Mesothelial cell of epicardium (in vitro differentiated cells): Measurements from ENCODE around the gene IL31RA. TPM values are rescaled to one million over a fixed set of nuclear protein-coding genes. Genes with fewer than 3 reads are reported as not detected.

Experiments used
- DNase-seq, 2 experiments: peaks; one replicate each; pipeline ENCODE4 v3.0.0; 2021; ENCODE audit warnings: low spot score in 2 of 2; ENCODE audit not compliant: unreplicated experiment in 2 of 2
- H3K27ac Mint-ChIP-seq: 2 replicates; pipeline ENCODE4 v1.8.0; 2021; ENCODE audit warnings: mixed read lengths
- H3K27me3 Mint-ChIP-seq: 2 replicates; pipeline ENCODE4 v1.8.0; 2021; ENCODE audit warnings: low read depth, mixed read lengths
- H3K36me3 Mint-ChIP-seq: 2 replicates; pipeline ENCODE4 v1.8.0; 2021; ENCODE audit warnings: mixed read lengths
- H3K4me1 Mint-ChIP-seq: 2 replicates; pipeline ENCODE4 v1.8.0; 2021; ENCODE audit warnings: mixed read lengths
- H3K4me3 Mint-ChIP-seq: 2 replicates; pipeline ENCODE4 v1.8.0; 2021; ENCODE audit warnings: mild to moderate bottlenecking, moderate library complexity, mixed read lengths
- H3K9me3 Mint-ChIP-seq: 2 replicates; pipeline ENCODE4 v1.8.0; 2021; ENCODE audit warnings: mixed read lengths
- total RNA-seq: library from RNA; stranded (reverse); gene quantifications from 3 replicates; pipeline ENCODE4 v1.2.1, GENCODE V29; 2021
- TF ChIP-seq, protein P1 (sequence below): fragments of 200-600 bp; sonication (generic); IDR thresholded peaks from one replicate; pipeline ENCODE4 v1.5.0; 2021; ENCODE audit warnings: antibody characterized with exemption; ENCODE audit not compliant: unreplicated experiment

IL31RA gene
- total RNA-seq, 1 donor from 2014 or later, result not detected

- H3K9me3 Mint-ChIP-seq, result no peaks in the 10 kb centered on the region
- DNase-seq, result no peak
- H3K27me3 Mint-ChIP-seq, result no peaks in the 10 kb centered on the region
- peak overlapping the region; percentile 2 for H3K27ac Mint-ChIP-seq
- H3K4me3 Mint-ChIP-seq, result no peak overlapping the region
- H3K36me3 Mint-ChIP-seq, result peaks cover 40% of the 10 kb centered on the region
- TF ChIP-seq, protein P1, sequence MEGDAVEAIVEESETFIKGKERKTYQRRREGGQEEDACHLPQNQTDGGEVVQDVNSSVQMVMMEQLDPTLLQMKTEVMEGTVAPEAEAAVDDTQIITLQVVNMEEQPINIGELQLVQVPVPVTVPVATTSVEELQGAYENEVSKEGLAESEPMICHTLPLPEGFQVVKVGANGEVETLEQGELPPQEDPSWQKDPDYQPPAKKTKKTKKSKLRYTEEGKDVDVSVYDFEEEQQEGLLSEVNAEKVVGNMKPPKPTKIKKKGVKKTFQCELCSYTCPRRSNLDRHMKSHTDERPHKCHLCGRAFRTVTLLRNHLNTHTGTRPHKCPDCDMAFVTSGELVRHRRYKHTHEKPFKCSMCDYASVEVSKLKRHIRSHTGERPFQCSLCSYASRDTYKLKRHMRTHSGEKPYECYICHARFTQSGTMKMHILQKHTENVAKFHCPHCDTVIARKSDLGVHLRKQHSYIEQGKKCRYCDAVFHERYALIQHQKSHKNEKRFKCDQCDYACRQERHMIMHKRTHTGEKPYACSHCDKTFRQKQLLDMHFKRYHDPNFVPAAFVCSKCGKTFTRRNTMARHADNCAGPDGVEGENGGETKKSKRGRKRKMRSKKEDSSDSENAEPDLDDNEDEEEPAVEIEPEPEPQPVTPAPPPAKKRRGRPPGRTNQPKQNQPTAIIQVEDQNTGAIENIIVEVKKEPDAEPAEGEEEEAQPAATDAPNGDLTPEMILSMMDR, result no peak
- no peaks in the 10 kb centered on the region for H3K4me1 Mint-ChIP-seq
These were observed 108.1 kb downstream of the IL31RA start for GRCh38 chr5:55959208-55959607.

DNA sequence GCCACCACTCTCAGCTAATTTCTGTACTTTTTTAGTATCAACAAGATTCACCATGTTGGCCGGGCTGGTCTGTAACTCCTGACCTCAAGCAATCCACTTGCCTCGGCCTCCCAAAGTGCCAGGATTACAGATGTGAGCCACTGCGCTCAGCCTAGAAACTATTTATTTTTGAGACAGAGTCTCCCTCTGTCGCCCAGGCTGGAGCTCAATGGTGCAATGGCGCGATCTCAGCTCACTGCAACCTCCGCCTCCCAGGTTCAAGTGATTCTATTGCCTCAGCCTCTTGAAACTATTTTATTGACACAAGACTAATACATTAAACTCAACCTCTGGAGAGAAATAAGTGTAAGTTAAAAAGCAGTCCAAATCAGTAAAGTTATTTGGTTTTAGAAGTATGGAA is 109.6 kb downstream of the IL31RA start:
- TF ChIP-seq, protein P1, result no peak
- H3K27ac Mint-ChIP-seq, result peak overlapping the region; percentile 34
- DNase-seq, result no peak
- H3K4me3 Mint-ChIP-seq, result no peak overlapping the region
- no peaks in the 10 kb centered on the region for H3K9me3 Mint-ChIP-seq
- H3K4me1 Mint-ChIP-seq, result peaks cover 3% of the 10 kb centered on the region
- no peaks in the 10 kb centered on the region for H3K27me3 Mint-ChIP-seq
- H3K36me3 Mint-ChIP-seq, result peaks cover 35% of the 10 kb centered on the region

DNA sequence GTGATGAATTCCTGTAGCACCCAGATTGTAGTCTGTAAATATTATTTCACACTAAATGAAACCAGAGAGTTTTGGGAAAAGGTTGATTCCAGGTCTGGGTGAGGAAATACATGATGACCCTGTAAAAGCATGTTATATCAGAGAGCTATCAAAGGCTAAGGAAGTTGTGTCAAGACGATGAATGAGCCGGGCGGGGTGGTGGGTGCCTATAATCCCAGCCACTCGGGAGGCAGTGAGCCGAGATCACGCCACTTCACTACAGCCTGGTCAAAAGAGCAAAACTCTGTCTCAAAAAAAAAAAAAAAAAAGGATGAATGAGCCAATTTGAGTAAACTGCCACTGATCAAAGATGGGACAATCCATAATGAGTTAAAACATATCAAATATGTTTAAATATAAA is 114.4 kb downstream of the IL31RA start:
- Mint-ChIP-seq H3K27me3 (no peaks in the 10 kb centered on the region), H3K4me1 (peaks cover 3% of the 10 kb centered on the region), H3K27ac (peak overlapping the region; percentile 59), H3K4me3 (no peak overlapping the region), H3K36me3 (peaks cover 31% of the 10 kb centered on the region), H3K9me3 (no peaks in the 10 kb centered on the region)
- no peak for DNase-seq
- TF ChIP-seq, protein P1, result no peak

DNA sequence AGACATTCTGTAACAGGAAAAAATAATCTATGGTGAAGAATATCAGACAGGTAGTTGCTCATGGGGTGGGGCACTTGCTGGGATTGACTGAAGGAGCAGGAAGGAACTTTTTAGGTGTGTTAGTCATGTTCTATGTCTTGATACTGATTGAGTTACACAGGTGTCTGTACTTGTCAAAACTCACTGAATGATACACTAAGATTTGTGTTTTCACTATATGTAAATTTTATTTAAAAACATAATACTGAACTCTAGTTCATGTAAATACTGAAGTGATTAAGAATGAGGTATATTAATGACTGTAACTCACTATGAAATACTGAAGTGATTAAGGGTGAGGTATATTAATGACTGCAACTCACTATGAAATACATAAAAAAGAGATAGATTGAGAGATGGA is 115.1 kb downstream of the IL31RA start:
- Mint-ChIP-seq H3K4me1 (peaks cover 3% of the 10 kb centered on the region), H3K27ac (no peak overlapping the region), H3K36me3 (peaks cover 27% of the 10 kb centered on the region), H3K9me3 (no peaks in the 10 kb centered on the region), H3K4me3 (no peak overlapping the region), H3K27me3 (no peaks in the 10 kb centered on the region)
- DNase-seq, result no peak
- TF ChIP-seq, protein P1, result no peak

DNA sequence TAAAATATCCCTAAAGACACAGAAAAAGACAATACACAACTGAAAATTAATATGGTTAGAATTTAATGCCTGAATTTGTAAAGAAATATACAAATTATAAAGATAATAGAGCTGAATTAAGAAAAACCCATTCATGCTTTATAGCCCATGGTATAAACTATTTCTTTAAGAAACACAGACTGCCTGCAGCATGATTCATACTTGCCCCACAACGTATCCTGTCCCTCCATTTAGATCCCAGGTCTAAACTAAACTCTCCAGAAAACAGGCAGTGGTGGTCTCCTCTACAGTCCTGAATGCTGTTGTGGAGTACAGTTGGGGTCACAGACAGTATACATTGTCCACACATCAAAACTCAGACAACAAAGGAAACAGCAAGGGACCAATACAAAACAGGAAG is 118.8 kb downstream of the IL31RA start:
- TF ChIP-seq, protein P1, result no peak
- H3K27me3 Mint-ChIP-seq, result no peaks in the 10 kb centered on the region
- DNase-seq, result no peak
- H3K36me3 Mint-ChIP-seq, result peaks cover 23% of the 10 kb centered on the region
- H3K9me3 Mint-ChIP-seq, result no peaks in the 10 kb centered on the region
- no peak overlapping the region for H3K4me3 Mint-ChIP-seq
- H3K27ac Mint-ChIP-seq, result peak overlapping the region; percentile 45
- peaks cover 8% of the 10 kb centered on the region for H3K4me1 Mint-ChIP-seq

Other genes with a start within 250 kb of the IL31RA start
- gene SLC38A9, start 139.0 kb upstream of the IL31RA start, total RNA-seq, result 39.9 to 43.2 TPM (median 40.6 TPM) in 3 replicates
- 0.18 TPM in 1 of 3 replicates, not detected in the others for gene DDX4, start 113.3 kb upstream of the IL31RA start, total RNA-seq
- gene IL6ST, start 143.6 kb downstream of the IL31RA start, total RNA-seq, result 373 to 381 TPM (median 374 TPM) in 3 replicates